GM21381 (cell line): ENCODE measurements around the gene TGFBI.

Experiments used
- ATAC-seq: cut with Tn5 transposase; IDR thresholded peaks from one replicate; pipeline ENCODE4 v1.9.1; 2021; ENCODE audit warnings: mild to moderate bottlenecking, moderate library complexity; ENCODE audit not compliant: unreplicated experiment

TGFBI gene

GRCh38 chr5:136001466-136001981 is 27.3 kb upstream of the TGFBI start:
- ATAC-seq = no peak

GRCh38 chr5:136004436-136004835 is 24.4 kb upstream of the TGFBI start:
- no peak for ATAC-seq

- no peak for ATAC-seq
Observed at GRCh38 chr5:136005476-136005875, 23.3 kb upstream of the TGFBI start.

- ATAC-seq = no peak
Observed at GRCh38 chr5:136006164-136006563, 22.6 kb upstream of the TGFBI start.

- no peak for ATAC-seq
Observed at GRCh38 chr5:136006761-136007251, 22.0 kb upstream of the TGFBI start.

GRCh38 chr5:136007271-136007670 is 21.5 kb upstream of the TGFBI start:
- ATAC-seq = no peak

GRCh38 chr5:136011414-136012001 is 17.3 kb upstream of the TGFBI start:
- no peak for ATAC-seq

GRCh38 chr5:136012041-136012804 is 16.6 kb upstream of the TGFBI start:
- no peak for ATAC-seq

- no peak for ATAC-seq
Observed at GRCh38 chr5:136013559-136013958, 15.2 kb upstream of the TGFBI start.

- ATAC-seq = peak; percentile 86
Observed at GRCh38 chr5:136014049-136015002, 14.5 kb upstream of the TGFBI start.

GRCh38 chr5:136015003-136015375 is 13.8 kb upstream of the TGFBI start:
- no peak for ATAC-seq

- no peak for ATAC-seq
Observed at GRCh38 chr5:136015966-136016650, 12.7 kb upstream of the TGFBI start.

- no peak for ATAC-seq
Observed at GRCh38 chr5:136016945-136017530, 11.8 kb upstream of the TGFBI start.

GRCh38 chr5:136018814-136019783 is 9.7 kb upstream of the TGFBI start:
- ATAC-seq = no peak

GRCh38 chr5:136020001-136020382 is 8.8 kb upstream of the TGFBI start:
- ATAC-seq = no peak

GRCh38 chr5:136020383-136021015 is 8.3 kb upstream of the TGFBI start:
- ATAC-seq = no peak

- ATAC-seq = no peak
Observed at GRCh38 chr5:136021016-136021405, 7.8 kb upstream of the TGFBI start.

- no peak for ATAC-seq
Observed at GRCh38 chr5:136022965-136023364, 5.8 kb upstream of the TGFBI start.
